ENCODE data around the gene IGSF1.

GRCh38 chrX:131271274-131271673 is 17.8 kb downstream of the IGSF1 start:
- TF ChIP-seq CTCF (IDR thresholded peaks at IDR 0.05) (no peak), POLR2A (IDR thresholded peaks at IDR 0.05) (no peak)

Measured in thyroid gland (tissue), 4 donors.